ENCODE results near the gene LRP3.

Gene LRP3

DNA sequence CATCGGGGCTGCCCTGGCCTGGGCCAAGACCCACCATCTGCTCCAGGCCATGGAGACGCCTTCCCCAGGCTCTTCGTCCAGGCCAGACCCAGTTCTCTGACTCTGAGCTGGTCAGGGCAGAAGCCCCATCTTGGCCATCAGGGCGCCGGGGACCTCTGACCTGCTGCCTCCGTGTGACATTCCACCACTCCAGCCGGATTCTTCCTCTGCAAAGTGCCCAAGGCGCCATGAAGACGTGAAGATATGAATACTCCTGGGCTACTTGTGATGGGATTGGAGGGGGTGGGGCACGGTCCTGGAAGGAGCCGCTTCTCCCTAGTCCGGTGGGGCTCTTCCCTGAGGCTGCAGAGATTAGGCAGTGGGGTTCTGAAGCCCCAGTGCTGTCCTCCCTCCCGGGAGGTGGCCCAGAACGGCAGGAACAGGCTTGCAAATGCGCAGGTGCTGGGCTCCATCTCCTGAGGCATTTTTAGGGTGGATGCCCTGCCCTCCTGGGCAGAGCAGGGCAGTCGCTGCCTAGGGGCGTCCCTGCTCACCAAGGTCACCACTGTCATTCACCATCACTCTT is 57.5 kb downstream of the LRP3 start:
- Histone ChIP-seq H3K36me3 (ENCODE audit: control insufficient read depth, insufficient read depth, low read length) (no peaks in the 10 kb centered on the region), H3K9me3 (ENCODE audit: control insufficient read depth, low read length) (no peaks in the 10 kb centered on the region), H3K9ac (no peak overlapping the region)

DNA sequence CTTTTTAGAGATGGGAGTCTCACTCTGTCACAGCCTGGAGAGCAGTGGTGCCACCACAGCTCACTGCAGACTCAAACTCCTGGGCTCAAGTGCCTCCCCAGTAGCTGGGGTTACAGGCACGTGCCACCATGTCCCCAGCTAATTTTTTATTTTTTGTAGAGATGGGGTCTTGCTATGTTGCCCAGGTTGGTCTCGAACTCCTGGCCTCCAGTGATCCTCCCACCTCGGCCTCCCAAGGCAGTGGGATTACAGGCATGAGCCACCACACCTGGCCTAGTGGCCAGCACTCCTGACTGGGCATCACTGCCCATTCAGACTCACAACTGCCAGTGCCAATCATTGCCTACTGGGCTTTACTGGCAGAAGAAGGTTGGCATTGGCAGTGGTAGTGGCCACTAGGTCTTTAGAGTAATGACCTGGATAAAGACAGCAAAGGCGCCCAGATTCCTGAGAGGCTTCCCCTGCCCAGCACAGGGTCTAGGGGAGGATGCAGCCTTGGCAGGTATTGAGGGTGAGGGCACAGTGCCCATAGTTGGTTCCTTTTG is 58.4 kb downstream of the LRP3 start:
- H3K4me1 ChIP-seq = peaks cover 8% of the 10 kb centered on the region

More for the DNA sequence above, 57.5 kb downstream of the LRP3 start:
- no peak overlapping the region for H2AFZ ChIP-seq
- H3K4me1 ChIP-seq = peaks cover 8% of the 10 kb centered on the region
- peaks cover 2% of the 10 kb centered on the region for H3K79me2 ChIP-seq
- no peak overlapping the region for H3K4me2 ChIP-seq (ENCODE audit: low read length)
- H3K27me3 ChIP-seq (ENCODE audit: control insufficient read depth, insufficient read depth, low read length) = no peaks in the 10 kb centered on the region
- no peak overlapping the region for H3K27ac ChIP-seq
- TF ChIP-seq, protein P1, sequence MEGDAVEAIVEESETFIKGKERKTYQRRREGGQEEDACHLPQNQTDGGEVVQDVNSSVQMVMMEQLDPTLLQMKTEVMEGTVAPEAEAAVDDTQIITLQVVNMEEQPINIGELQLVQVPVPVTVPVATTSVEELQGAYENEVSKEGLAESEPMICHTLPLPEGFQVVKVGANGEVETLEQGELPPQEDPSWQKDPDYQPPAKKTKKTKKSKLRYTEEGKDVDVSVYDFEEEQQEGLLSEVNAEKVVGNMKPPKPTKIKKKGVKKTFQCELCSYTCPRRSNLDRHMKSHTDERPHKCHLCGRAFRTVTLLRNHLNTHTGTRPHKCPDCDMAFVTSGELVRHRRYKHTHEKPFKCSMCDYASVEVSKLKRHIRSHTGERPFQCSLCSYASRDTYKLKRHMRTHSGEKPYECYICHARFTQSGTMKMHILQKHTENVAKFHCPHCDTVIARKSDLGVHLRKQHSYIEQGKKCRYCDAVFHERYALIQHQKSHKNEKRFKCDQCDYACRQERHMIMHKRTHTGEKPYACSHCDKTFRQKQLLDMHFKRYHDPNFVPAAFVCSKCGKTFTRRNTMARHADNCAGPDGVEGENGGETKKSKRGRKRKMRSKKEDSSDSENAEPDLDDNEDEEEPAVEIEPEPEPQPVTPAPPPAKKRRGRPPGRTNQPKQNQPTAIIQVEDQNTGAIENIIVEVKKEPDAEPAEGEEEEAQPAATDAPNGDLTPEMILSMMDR (IDR thresholded peaks at IDR 0.05) = no peak
- no peak overlapping the region for H3K4me3 ChIP-seq (ENCODE audit: low read depth, low read length)

DNA sequence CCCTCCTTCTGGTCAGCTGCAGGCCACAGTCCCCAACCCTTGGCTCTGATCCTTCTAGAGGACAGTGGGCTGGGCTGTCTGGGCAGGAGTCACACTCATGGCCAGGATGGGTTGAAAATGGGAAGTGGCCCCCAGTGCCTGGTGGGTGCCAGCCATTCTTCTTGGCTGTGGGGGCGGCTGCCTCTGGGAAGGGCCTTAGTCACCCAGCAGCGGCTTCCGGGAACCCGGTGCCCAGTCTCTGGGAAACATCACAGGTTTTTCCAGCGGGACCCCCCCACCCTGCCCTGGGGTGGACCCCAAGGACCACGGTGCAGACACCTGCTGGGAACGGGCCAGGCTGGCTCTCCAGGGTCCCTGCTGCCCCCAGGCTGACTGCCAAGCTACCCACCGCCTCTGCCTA is 58.8 kb downstream of the LRP3 start:
- TF ChIP-seq, protein P1 (IDR thresholded peaks at IDR 0.05) = no peak
- Histone ChIP-seq H3K27me3 (ENCODE audit: control insufficient read depth, insufficient read depth, low read length) (no peaks in the 10 kb centered on the region), H3K9me3 (ENCODE audit: control insufficient read depth, low read length) (no peaks in the 10 kb centered on the region), H3K79me2 (peaks cover 2% of the 10 kb centered on the region), H3K36me3 (ENCODE audit: control insufficient read depth, insufficient read depth, low read length) (no peaks in the 10 kb centered on the region), H3K9ac (no peak overlapping the region), H3K4me2 (ENCODE audit: low read length) (no peak overlapping the region), H3K4me1 (peaks cover 8% of the 10 kb centered on the region), H3K27ac (no peak overlapping the region), H3K4me3 (ENCODE audit: low read depth, low read length) (no peak overlapping the region), H2AFZ (no peak overlapping the region)

More for the DNA sequence above, 58.4 kb downstream of the LRP3 start:
- TF ChIP-seq, protein P1 (IDR thresholded peaks at IDR 0.05) = no peak
- no peak overlapping the region for H3K9ac ChIP-seq
- no peaks in the 10 kb centered on the region for H3K9me3 ChIP-seq (ENCODE audit: control insufficient read depth, low read length)
- no peak overlapping the region for H2AFZ ChIP-seq
- no peak overlapping the region for H3K4me3 ChIP-seq (ENCODE audit: low read depth, low read length)
- no peaks in the 10 kb centered on the region for H3K27me3 ChIP-seq (ENCODE audit: control insufficient read depth, insufficient read depth, low read length)
- no peak overlapping the region for H3K27ac ChIP-seq
- H3K79me2 ChIP-seq = peaks cover 2% of the 10 kb centered on the region
- H3K4me2 ChIP-seq (ENCODE audit: low read length) = no peak overlapping the region
- no peaks in the 10 kb centered on the region for H3K36me3 ChIP-seq (ENCODE audit: control insufficient read depth, insufficient read depth, low read length)

DNA sequence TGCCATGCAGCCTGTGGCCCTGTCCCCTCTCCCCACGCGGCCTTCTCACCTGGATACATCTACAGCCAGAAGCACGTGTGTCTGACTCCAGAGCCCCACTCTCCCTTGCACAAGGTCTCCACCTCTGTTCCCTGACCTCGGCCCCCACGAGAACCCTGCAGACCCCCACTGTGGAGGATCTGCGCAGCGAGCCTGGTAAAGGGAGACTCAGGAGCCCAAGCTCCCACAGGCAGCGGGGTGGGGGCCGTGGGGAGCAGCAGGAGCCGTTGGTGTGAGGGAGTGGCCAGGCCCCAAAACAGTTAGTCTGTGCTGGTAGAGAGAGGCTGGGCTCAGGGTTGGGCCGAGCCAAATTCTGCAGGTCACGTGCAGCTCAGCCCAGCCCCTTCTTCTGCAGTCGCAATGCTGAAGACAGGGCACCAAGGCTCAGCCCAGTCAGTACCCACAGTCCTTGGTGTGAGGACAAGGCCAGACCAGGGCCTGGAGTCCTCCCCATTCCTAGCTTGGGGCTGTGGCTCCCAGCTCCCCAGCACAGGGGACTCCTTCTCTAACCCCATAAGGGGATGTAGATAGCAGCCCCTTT is 60.2 kb downstream of the LRP3 start:
- Histone ChIP-seq H3K36me3 (ENCODE audit: control insufficient read depth, insufficient read depth, low read length) (no peaks in the 10 kb centered on the region), H2AFZ (no peak overlapping the region), H3K27me3 (ENCODE audit: control insufficient read depth, insufficient read depth, low read length) (no peaks in the 10 kb centered on the region), H3K4me3 (ENCODE audit: low read depth, low read length) (no peak overlapping the region), H3K4me1 (peaks cover 8% of the 10 kb centered on the region), H3K79me2 (peaks cover 2% of the 10 kb centered on the region), H3K9me3 (ENCODE audit: control insufficient read depth, low read length) (no peaks in the 10 kb centered on the region), H3K4me2 (ENCODE audit: low read length) (no peak overlapping the region), H3K27ac (no peak overlapping the region), H3K9ac (no peak overlapping the region)
- TF ChIP-seq, protein P1 (IDR thresholded peaks at IDR 0.05) = no peak

DNA sequence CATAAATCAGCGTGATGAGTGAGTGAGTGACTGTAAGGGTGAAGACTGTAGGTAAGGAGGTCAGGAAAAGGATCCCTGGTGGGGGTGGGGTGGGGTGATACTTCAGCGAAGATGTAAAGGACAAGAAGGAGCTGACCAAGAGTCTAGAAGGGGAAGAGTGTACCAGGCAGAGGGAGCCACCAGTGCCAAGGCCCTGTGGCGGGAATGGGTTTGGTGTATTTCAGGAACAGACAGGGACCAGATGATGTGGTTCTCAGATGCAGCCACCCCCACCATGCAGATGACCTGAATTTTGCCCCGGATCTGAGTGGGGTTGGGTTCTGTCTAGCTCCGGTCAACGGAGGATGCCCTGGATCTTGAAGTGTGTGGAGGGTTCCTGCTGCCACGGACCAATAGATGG is 61.7 kb downstream of the LRP3 start:
- no peak overlapping the region for H3K4me3 ChIP-seq (ENCODE audit: low read depth, low read length)
- TF ChIP-seq, protein P1 (IDR thresholded peaks at IDR 0.05) = no peak
- no peaks in the 10 kb centered on the region for H3K4me1 ChIP-seq
- no peak overlapping the region for H3K4me2 ChIP-seq (ENCODE audit: low read length)
- H3K9ac ChIP-seq = no peak overlapping the region
- no peak overlapping the region for H3K27ac ChIP-seq
- H3K79me2 ChIP-seq = no peaks in the 10 kb centered on the region
- H2AFZ ChIP-seq = no peak overlapping the region
- H3K36me3 ChIP-seq (ENCODE audit: control insufficient read depth, insufficient read depth, low read length) = no peaks in the 10 kb centered on the region
- H3K9me3 ChIP-seq (ENCODE audit: control insufficient read depth, low read length) = no peaks in the 10 kb centered on the region
- no peaks in the 10 kb centered on the region for H3K27me3 ChIP-seq (ENCODE audit: control insufficient read depth, insufficient read depth, low read length)
